ENCODE measurements around the gene BMAL1. TPM values are rescaled to one million over a fixed set of nuclear protein-coding genes. Genes with fewer than 3 reads are reported as not detected.

The BMAL1 gene
- total and polyA plus RNA-seq, 2 of the 4 experiments (the other 2 are of a cell fraction): 8.8 to 9.9 TPM

DNA sequence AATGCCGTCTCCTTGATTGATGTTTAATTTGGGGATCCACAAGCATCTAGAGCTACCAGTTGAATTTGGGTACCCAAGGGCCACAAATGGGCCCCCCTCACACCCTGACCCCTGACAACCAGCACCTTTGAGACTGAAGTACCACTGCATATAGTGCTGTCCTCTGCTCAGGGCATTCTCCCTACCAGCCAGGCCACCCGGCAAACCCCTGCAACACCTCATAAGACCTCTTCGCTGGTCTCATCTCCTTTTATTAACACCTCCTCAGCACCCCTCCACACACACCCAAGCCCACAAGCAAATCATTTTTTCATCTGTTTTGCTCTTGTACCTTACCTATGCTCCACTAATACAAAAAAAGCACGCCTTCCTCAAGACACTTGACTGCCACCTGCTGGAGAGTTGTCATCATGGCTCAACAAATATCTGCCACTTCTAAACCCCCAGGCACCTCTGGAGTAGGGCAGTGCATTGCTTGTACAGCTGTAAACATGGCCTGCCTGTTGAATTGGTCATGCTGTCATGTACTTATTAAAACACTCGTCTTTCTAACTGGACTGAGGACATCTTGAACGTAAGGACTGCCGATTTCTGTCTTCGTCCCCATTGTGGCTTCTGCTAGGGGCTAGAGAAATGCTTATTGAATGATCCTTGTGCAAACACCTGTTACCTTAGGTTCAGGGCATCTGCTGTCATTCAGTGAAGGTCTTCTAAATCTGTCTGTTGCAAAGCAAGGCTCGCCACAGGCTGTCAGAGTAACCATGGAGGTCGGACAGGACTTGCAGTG, 66.5 kb downstream of the BMAL1 start:
- Histone ChIP-seq H3K9ac (ENCODE audit: low read depth, low read length) (no peak overlapping the region), H3K27ac (ENCODE audit: insufficient read depth, low read length) (no peak overlapping the region), H4K5ac (ENCODE audit: low read depth, low read length) (no peak overlapping the region), H3K4me2 (ENCODE audit: low read depth, low read length) (no peak overlapping the region), H3K4ac (ENCODE audit: low read depth, low read length) (peak overlapping the region; percentile 15; the same call in 1 of the 2 replicates), H3K79me1 (ENCODE audit: low read depth in 1 of 2, low read length in 2 of 2) (peaks cover 9 to 64% of the 10 kb centered on the region in 2 experiments; a peak in 3 of 4 replicates), H3K4me1 (ENCODE audit: control insufficient read depth, insufficient read depth, low read length) (peaks cover 11% of the 10 kb centered on the region), H2BK15ac (ENCODE audit: low read depth, low read length) (no peak overlapping the region), H3K14ac (replicated peaks; ENCODE audit: low read depth, low read length) (no peak overlapping the region), H3K23ac (ENCODE audit: low read depth, low read length) (no peak overlapping the region), H4K8ac (ENCODE audit: low read depth in 2 of 2, low read length in 2 of 2) (no peak overlapping the region), H2BK5ac (ENCODE audit: low read depth, low read length, poor library complexity, severe bottlenecking) (no peak overlapping the region), H2AFZ (replicated peaks; ENCODE audit: low read length, poor library complexity) (no peak overlapping the region), H2AK5ac (ENCODE audit: low read depth, low read length) (peak overlapping the region; percentile 20; the same call in 1 of the 2 replicates), H3K36me3 (ENCODE audit: control insufficient read depth, insufficient read depth, low read length) (no peaks in the 10 kb centered on the region), H3K9me1 (ENCODE audit: insufficient read depth, low read length) (peaks cover 21% of the 10 kb centered on the region), H3K9me3 (ENCODE audit: control insufficient read depth, insufficient read depth, low read length) (no peaks in the 10 kb centered on the region), H3K4me3 (ENCODE audit: insufficient read depth, low read depth, low read length) (no peak overlapping the region), H2AK9ac (replicated peaks; ENCODE audit: low read depth, low read length, poor library complexity) (no peak overlapping the region), H4K91ac (ENCODE audit: insufficient read depth, low read depth, low read length) (no peak overlapping the region), H2BK120ac (ENCODE audit: low read depth, low read length) (peak overlapping the region; percentile 43; the same call in 1 of the 2 replicates), H2BK20ac (ENCODE audit: low read depth, low read length) (peak overlapping the region; percentile 41), H3K27me3 (ENCODE audit: control insufficient read depth, insufficient read depth, low read length) (no peaks in the 10 kb centered on the region), H3K18ac (ENCODE audit: low read depth, low read length) (no peak overlapping the region), H4K20me1 (ENCODE audit: insufficient read depth, low read length) (no peaks in the 10 kb centered on the region; the same call in 1 of the 2 replicates), H3K56ac (ENCODE audit: extremely low read depth, insufficient read depth, low read length) (no peak overlapping the region)
- DNase-seq: peak; percentile 79
- intact Hi-C loops (cut with micrococcal nuclease): loop anchor here (1.0 to 2.0 kb wide), 2 partner anchors 134 to 379 kb away; no protein-coding TSS in a partner anchor
- TF ChIP-seq RAD21 (IDR thresholded peaks at IDR 0.05; ENCODE audit: low read length): peak; percentile 90
- TF ChIP-seq, protein P1, sequence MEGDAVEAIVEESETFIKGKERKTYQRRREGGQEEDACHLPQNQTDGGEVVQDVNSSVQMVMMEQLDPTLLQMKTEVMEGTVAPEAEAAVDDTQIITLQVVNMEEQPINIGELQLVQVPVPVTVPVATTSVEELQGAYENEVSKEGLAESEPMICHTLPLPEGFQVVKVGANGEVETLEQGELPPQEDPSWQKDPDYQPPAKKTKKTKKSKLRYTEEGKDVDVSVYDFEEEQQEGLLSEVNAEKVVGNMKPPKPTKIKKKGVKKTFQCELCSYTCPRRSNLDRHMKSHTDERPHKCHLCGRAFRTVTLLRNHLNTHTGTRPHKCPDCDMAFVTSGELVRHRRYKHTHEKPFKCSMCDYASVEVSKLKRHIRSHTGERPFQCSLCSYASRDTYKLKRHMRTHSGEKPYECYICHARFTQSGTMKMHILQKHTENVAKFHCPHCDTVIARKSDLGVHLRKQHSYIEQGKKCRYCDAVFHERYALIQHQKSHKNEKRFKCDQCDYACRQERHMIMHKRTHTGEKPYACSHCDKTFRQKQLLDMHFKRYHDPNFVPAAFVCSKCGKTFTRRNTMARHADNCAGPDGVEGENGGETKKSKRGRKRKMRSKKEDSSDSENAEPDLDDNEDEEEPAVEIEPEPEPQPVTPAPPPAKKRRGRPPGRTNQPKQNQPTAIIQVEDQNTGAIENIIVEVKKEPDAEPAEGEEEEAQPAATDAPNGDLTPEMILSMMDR (conservative IDR thresholded peaks at IDR 0.05; ENCODE audit: low read depth, low read length): peak; percentile 87
- TF ChIP-seq SMC3 (IDR thresholded peaks at IDR 0.05; ENCODE audit: low read depth, low read length): peak; percentile 88
- TF ChIP-seq RCOR1 (IDR thresholded peaks at IDR 0.05; ENCODE audit: insufficient replicate concordance, low read length): no peak
- TF ChIP-seq MXI1 (IDR thresholded peaks at IDR 0.05; ENCODE audit: borderline replicate concordance, low read depth, low read length): no peak
- no peak for TF ChIP-seq CEBPB (IDR thresholded peaks at IDR 0.05; ENCODE audit: low read depth, low read length)
- no TSS peak for BruUV-seq (replicated peaks)
- in situ Hi-C loops (cut with MboI; ENCODE audit: low sequenced_read_pairs): loop anchor here (5.0 to 25.0 kb wide), 3 partner anchors 137 to 1032 kb away; no protein-coding TSS in a partner anchor
- ATAC-seq (ENCODE audit: low read depth): peak; percentile 74
- POLR2A ChIA-PET (ENCODE audit: unreplicated experiment): no interaction called here
- CTCF ChIA-PET: interaction anchor here (0.6 to 1.2 kb wide), 10 partner anchors 9 to 247 kb away, joined by 3 to 6 read pairs (median 3); no protein-coding TSS in a partner anchor
- dilution Hi-C loops (cut with HindIII; ENCODE audit: low sequenced_read_pairs, unreplicated experiment): no loop called here
- 59% methylated on average over 8 of the region's 10 CpGs; no CpG with 5 or more reads in 1 of the 2 experiments for WGBS, 2 experiments (ENCODE audit: extremely low coverage in 2 of 2, insufficient read length in 1 of 2)

Measured in IMR-90 (cell line).